HepG2 (cell line): ENCODE data around the gene RNF114. TPM values are rescaled to one million over a fixed set of nuclear protein-coding genes. Genes with fewer than 3 reads are reported as not detected.

ENCODE experiments used
- ATF5 ChIP-seq: sonication (generic); formaldehyde crosslinking; IDR thresholded peaks from 2 replicates; pipeline ENCODE4 v1.4.0; 2020; ENCODE audit warnings: mild to moderate bottlenecking, low read depth, missing genetic modification reagents
- GTF2F1 ChIP-seq: fragments of 150-350 bp; IDR thresholded peaks from 2 replicates; pipeline ENCODE4 v1.6.1; 2014; ENCODE audit warnings: low read length
- GZF1 ChIP-seq: sonication (generic); formaldehyde crosslinking; IDR thresholded peaks from 2 replicates; pipeline ENCODE4 v1.5.1; 2020; ENCODE audit warnings: mild to moderate bottlenecking, missing genetic modification reagents
- IRF2 ChIP-seq: IDR thresholded peaks from 2 replicates; pipeline ENCODE4 v1.6.1; 2018; ENCODE audit warnings: missing genetic modification reagents, missing compliant biosample characterization
- JARID2 ChIP-seq: sonication (generic); formaldehyde crosslinking; IDR thresholded peaks from 2 replicates; pipeline ENCODE4 v1.8.1; 2023; ENCODE audit warnings: missing genetic modification reagents, inconsistent platforms; ENCODE audit not compliant: insufficient replicate concordance
- KDM5B ChIP-seq: sonication (generic); formaldehyde crosslinking; IDR thresholded peaks from 2 replicates; pipeline ENCODE4 v1.4.0; 2020; ENCODE audit warnings: missing genetic modification reagents, mild to moderate bottlenecking, borderline replicate concordance
- KLF16 ChIP-seq, 2 experiments: sonication (generic) in 1 of 2; formaldehyde crosslinking in 1 of 2; IDR thresholded peaks; 2 replicates each; pipeline versions ENCODE4 v1.6.1 to v1.8.0; 2016 to 2023; ENCODE audit warnings: missing genetic modification reagents in 2 of 2, missing compliant biosample characterization in 1 of 2
- NFKB2 ChIP-seq: sonication (generic); formaldehyde crosslinking; IDR thresholded peaks from 2 replicates; pipeline ENCODE4 v1.4.0; 2020; ENCODE audit warnings: missing genetic modification reagents, borderline replicate concordance
- THAP11 ChIP-seq: IDR thresholded peaks from 2 replicates; pipeline ENCODE4 v1.6.1; 2016; ENCODE audit warnings: missing biosample characterization, missing genetic modification reagents
- ZNF558 ChIP-seq: sonication (generic); formaldehyde crosslinking; IDR thresholded peaks from 2 replicates; pipeline ENCODE4 v1.9.0; 2022; ENCODE audit warnings: mild to moderate bottlenecking, missing genetic modification reagents, borderline replicate concordance
- ZNF782 ChIP-seq: sonication (generic); formaldehyde crosslinking; IDR thresholded peaks from 2 replicates; pipeline ENCODE4 v1.4.0; 2020; ENCODE audit warnings: missing genetic modification reagents, mild to moderate bottlenecking, borderline replicate concordance
- ZNF850 ChIP-seq: sonication (generic); formaldehyde crosslinking; conservative IDR thresholded peaks from 2 replicates; pipeline ENCODE4 v1.9.0; 2021; ENCODE audit warnings: mild to moderate bottlenecking, missing genetic modification reagents
- ZSCAN30 ChIP-seq: sonication (generic); formaldehyde crosslinking; IDR thresholded peaks from 2 replicates; pipeline ENCODE4 v1.5.0; 2020; ENCODE audit warnings: mild to moderate bottlenecking, missing genetic modification reagents
- ZSCAN31 ChIP-seq: sonication (generic); formaldehyde crosslinking; IDR thresholded peaks from 2 replicates; pipeline ENCODE4 v1.5.0; 2020; ENCODE audit warnings: low read depth, mild to moderate bottlenecking, missing genetic modification reagents
- ZUFSP ChIP-seq: sonication (generic); formaldehyde crosslinking; IDR thresholded peaks from 2 replicates; pipeline ENCODE4 v1.9.0; 2021; ENCODE audit warnings: missing genetic modification reagents, mild to moderate bottlenecking, borderline replicate concordance
- polyA plus RNA-seq, 8 experiments: library from polyadenylated mRNA; depleted of rRNA in 3 of 8; stranded (reverse) in 7 of 8; unstranded in 1 of 8; fragments of >200 nt; fragmentation: Illumina TruSeq in 4 of 8; extraction: Trizol in 4 of 8; gene quantifications; 2 replicates each; pipeline versions ENCODE4 v1.2.1 to v1.2.3, GENCODE V29; 2011 to 2016; ENCODE audit warnings: low read depth in 4 of 8, missing spikeins in 1 of 8, mixed read lengths in 1 of 8; ENCODE audit not compliant: insufficient read depth in 1 of 8
- total RNA-seq, 5 experiments: library from RNA; depleted of rRNA; stranded (reverse); fragments of >200 nt; fragmentation: Illumina TruSeq; extraction: Trizol; gene quantifications; 2 replicates each; pipeline ENCODE4 v1.2.3, GENCODE V29; 2016; ENCODE audit warnings: low read depth in 1 of 5
- TF ChIP-seq, protein P1 (sequence below): sonication (generic); formaldehyde crosslinking; IDR thresholded peaks from 2 replicates; pipeline ENCODE4 v1.4.0; 2020; ENCODE audit warnings: missing genetic modification reagents
- TF ChIP-seq, protein P2 (sequence below): sonication (generic); formaldehyde crosslinking; IDR thresholded peaks from 2 replicates; pipeline ENCODE4 v1.8.0; 2022; ENCODE audit warnings: missing genetic modification reagents, mild to moderate bottlenecking, inconsistent platforms, borderline replicate concordance
- TF ChIP-seq, protein P3 (sequence below): sonication (generic); formaldehyde crosslinking; IDR thresholded peaks from 2 replicates; pipeline ENCODE4 v1.4.0; 2020; ENCODE audit warnings: missing genetic modification reagents, borderline replicate concordance
- TF ChIP-seq, protein P4 (sequence below): sonication (generic); formaldehyde crosslinking; IDR thresholded peaks from 2 replicates; pipeline ENCODE4 v1.4.0; 2020; ENCODE audit warnings: missing genetic modification reagents, mild to moderate bottlenecking, borderline replicate concordance

The RNF114 gene
- total and polyA plus RNA-seq, 2 of the 13 experiments (the other 11 are each of a cell fraction or from before 2014, with no cell fraction given), result 119 to 126 TPM

DNA sequence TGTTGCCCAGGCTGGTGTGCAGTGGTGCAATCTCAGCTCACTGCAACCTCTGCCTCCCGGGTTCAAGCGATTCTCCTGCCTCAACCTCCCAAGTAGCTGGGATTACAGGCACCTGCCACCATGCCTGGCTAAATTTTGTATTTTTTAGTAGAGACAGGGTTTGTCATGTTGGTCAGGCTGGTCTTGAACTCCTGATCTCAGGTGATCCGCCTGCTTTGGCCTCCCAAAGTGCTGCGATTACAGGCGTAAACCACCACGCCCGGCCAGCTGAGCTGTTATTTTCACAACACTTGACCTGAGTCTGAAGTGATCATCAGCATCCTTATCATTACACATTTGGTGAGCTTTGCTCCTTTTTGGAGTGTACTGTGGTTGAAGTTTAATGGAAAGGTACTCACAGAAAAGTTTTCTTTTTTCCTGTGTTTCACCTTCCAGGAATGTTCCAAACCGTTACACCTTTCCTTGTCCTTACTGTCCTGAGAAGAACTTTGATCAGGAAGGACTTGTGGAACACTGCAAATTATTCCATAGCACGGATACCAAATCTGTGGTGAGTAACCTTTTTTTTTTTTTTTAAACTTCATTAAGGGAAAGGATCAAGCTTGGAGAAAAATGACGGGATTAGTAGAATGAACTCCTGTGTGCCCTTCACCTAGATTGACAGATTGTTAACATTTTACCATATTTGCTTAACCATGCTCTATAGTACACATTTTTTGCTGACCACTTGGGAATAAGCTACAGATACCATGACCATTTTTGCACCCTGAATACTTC lies 9.7 kb downstream of the RNF114 start (continued):
- TF ChIP-seq ZSCAN30 (CRISPR knock-in tag), result no peak
- no peak for TF ChIP-seq ZNF850 (CRISPR knock-in tag)
- no peak; the same call in 1 of the 2 replicates for TF ChIP-seq NFKB2 (CRISPR knock-in tag)
- TF ChIP-seq KLF16 (CRISPR knock-in tag; IDR thresholded peaks at IDR 0.05), result peak in 1 of 2 experiments; percentile 70; a peak in 1 of 4 replicates
- no peak for TF ChIP-seq JARID2
- TF ChIP-seq, protein P1, sequence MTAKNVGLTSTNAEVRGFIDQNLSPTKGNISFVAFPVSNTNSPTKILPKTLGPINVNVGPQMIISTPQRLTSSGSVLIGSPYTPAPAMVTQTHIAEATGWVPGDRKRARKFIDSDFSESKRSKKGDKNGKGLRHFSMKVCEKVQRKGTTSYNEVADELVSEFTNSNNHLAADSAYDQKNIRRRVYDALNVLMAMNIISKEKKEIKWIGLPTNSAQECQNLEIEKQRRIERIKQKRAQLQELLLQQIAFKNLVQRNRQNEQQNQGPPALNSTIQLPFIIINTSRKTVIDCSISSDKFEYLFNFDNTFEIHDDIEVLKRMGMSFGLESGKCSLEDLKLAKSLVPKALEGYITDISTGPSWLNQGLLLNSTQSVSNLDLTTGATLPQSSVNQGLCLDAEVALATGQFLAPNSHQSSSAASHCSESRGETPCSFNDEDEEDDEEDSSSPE (CRISPR knock-in tag), result 0 out of 2 replicates have a peak, but pooled peaks have one; percentile 36
- no peak for TF ChIP-seq GTF2F1
- TF ChIP-seq ZSCAN31, result peak; percentile 86
- TF ChIP-seq GZF1 (CRISPR knock-in tag), result peak; percentile 60; the same call in 1 of the 2 replicates
- no peak for TF ChIP-seq ZNF782 (CRISPR knock-in tag)
- no peak for TF ChIP-seq THAP11 (CRISPR knock-in tag)
- TF ChIP-seq, protein P2, sequence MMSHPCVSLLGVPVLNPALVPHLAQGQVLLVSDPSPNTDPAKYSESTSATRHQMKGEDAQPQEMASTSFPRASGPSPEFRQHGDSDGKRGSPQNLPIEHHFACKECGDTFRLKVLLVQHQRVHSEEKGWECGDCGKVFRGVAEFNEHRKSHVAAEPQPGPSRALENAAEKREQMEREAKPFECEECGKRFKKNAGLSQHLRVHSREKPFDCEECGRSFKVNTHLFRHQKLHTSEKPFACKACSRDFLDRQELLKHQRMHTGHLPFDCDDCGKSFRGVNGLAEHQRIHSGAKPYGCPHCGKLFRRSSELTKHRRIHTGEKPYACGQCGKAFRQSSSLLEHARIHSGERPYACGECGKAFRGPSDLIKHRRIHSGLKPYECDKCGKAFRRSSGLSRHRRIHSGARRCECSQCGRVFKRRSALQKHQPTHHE (CRISPR knock-in tag), result no peak
- peak; percentile 33; the same call in 1 of the 2 replicates for TF ChIP-seq ZNF558
- no peak; the same call in 1 of the 2 replicates for TF ChIP-seq KDM5B (CRISPR knock-in tag)
- peak; percentile 65; the same call in 1 of the 2 replicates for TF ChIP-seq IRF2 (CRISPR knock-in tag)
- TF ChIP-seq, protein P3, sequence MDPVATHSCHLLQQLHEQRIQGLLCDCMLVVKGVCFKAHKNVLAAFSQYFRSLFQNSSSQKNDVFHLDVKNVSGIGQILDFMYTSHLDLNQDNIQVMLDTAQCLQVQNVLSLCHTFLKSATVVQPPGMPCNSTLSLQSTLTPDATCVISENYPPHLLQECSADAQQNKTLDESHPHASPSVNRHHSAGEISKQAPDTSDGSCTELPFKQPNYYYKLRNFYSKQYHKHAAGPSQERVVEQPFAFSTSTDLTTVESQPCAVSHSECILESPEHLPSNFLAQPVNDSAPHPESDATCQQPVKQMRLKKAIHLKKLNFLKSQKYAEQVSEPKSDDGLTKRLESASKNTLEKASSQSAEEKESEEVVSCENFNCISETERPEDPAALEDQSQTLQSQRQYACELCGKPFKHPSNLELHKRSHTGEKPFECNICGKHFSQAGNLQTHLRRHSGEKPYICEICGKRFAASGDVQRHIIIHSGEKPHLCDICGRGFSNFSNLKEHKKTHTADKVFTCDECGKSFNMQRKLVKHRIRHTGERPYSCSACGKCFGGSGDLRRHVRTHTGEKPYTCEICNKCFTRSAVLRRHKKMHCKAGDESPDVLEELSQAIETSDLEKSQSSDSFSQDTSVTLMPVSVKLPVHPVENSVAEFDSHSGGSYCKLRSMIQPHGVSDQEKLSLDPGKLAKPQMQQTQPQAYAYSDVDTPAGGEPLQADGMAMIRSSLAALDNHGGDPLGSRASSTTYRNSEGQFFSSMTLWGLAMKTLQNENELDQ (CRISPR knock-in tag), result no peak
- no peak for TF ChIP-seq ZUFSP (CRISPR knock-in tag)
- TF ChIP-seq, protein P4, sequence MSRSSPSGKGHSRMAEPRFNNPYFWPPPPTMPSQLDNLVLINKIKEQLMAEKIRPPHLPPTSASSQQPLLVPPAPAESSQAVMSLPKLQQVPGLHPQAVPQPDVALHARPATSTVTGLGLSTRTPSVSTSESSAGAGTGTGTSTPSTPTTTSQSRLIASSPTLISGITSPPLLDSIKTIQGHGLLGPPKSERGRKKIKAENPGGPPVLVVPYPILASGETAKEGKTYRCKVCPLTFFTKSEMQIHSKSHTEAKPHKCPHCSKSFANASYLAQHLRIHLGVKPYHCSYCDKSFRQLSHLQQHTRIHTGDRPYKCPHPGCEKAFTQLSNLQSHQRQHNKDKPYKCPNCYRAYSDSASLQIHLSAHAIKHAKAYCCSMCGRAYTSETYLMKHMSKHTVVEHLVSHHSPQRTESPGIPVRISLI (CRISPR knock-in tag), result peak; percentile 73; the same call in 1 of the 2 replicates
- no peak for TF ChIP-seq ATF5 (CRISPR knock-in tag)
